Activated CD8-positive, alpha-beta memory T cell treated with anti-CD3 and anti-CD28 coated beads, Interleukin-2, amount 10 ng/mL, durations not matched to agents 7 days and 5 days (primary cell): ENCODE data around the gene TNP1. TPM values are rescaled to one million over a fixed set of nuclear protein-coding genes. Genes with fewer than 3 reads are reported as not detected.

Source experiments
- ATAC-seq: fragments of 150-1000 bp; cut with Tn5 transposase; one replicate; pipeline ENCODE4 v1.10.0; 2021; ENCODE audit warnings: moderate library complexity
- CTCF ChIA-PET: fragments of 350-600 bp; sonication (Branson Sonifier 250); formaldehyde crosslinking; loops from one replicate; lab custom pipeline; 2021; ENCODE audit warnings: antibody characterized with exemption; lab: Charles Lee
- DNase-seq: peaks from one replicate; pipeline ENCODE4 v3.0.0-alpha.2; 2020
- H3K27ac Mint-ChIP-seq: one replicate; pipeline ENCODE4 v1.8.0; 2021; ENCODE audit warnings: mild to moderate bottlenecking, mixed read lengths
- H3K27me3 Mint-ChIP-seq: one replicate; pipeline ENCODE4 v1.8.0; 2021; ENCODE audit warnings: mixed read lengths
- H3K36me3 Mint-ChIP-seq: one replicate; pipeline ENCODE4 v1.8.0; 2021; ENCODE audit warnings: mild to moderate bottlenecking, mixed read lengths
- H3K4me1 Mint-ChIP-seq: one replicate; pipeline ENCODE4 v1.8.0; 2021; ENCODE audit warnings: mixed read lengths
- H3K4me3 Mint-ChIP-seq: one replicate; pipeline ENCODE4 v1.8.0; 2021; ENCODE audit warnings: mild to moderate bottlenecking, moderate library complexity, mixed read lengths
- H3K9me3 Mint-ChIP-seq: one replicate; pipeline ENCODE4 v1.8.0; 2022; ENCODE audit warnings: low read depth, mixed read lengths
- total RNA-seq, 2 experiments: library from RNA; stranded (reverse); gene quantifications; one replicate each; pipeline ENCODE4 v1.2.3, GENCODE V29; 2021

TNP1 gene
- not detected for total RNA-seq

GRCh38 chr2:216859944-216860343 is at the start of gene TNP1:
Gene TNP1, minus strand, starts transcription at chr2:216860064. Its CDS starts 30 bp downstream, at chr2:216860034.
- Mint-ChIP-seq H3K9me3 (no peaks in the 10 kb centered on the region), H3K4me3 (no peak within 1 kb of the TSS), H3K27me3 (peaks cover 17% of the 10 kb centered on the region), H3K36me3 (no peaks in the 10 kb centered on the region), H3K4me1 (peaks cover 28% of the 10 kb centered on the region), H3K27ac (no peak within 1 kb of the TSS)
- no peak for DNase-seq
- ATAC-seq = no peak
- CTCF ChIA-PET = no interaction called here

GRCh38 chr2:216908300-216908699 is 48.4 kb upstream of the TNP1 start:
- ATAC-seq = no peak
- peaks cover 1% of the 10 kb centered on the region for H3K36me3 Mint-ChIP-seq
- no peak overlapping the region for H3K27ac Mint-ChIP-seq
- no peaks in the 10 kb centered on the region for H3K9me3 Mint-ChIP-seq
- no peak overlapping the region for H3K4me3 Mint-ChIP-seq
- no peaks in the 10 kb centered on the region for H3K27me3 Mint-ChIP-seq
- H3K4me1 Mint-ChIP-seq = peaks cover 8% of the 10 kb centered on the region
- no peak for DNase-seq
- CTCF ChIA-PET = no interaction called here

- Mint-ChIP-seq H3K4me3 (no peak overlapping the region), H3K27me3 (no peaks in the 10 kb centered on the region), H3K27ac (no peak overlapping the region), H3K9me3 (peaks cover 3% of the 10 kb centered on the region), H3K36me3 (peaks cover 9% of the 10 kb centered on the region), H3K4me1 (peaks cover 8% of the 10 kb centered on the region)
- CTCF ChIA-PET = no interaction called here
- DNase-seq (no peak), ATAC-seq (no peak)
Measured at GRCh38 chr2:216905649-216906329, 45.9 kb upstream of the TNP1 start.

GRCh38 chr2:216904974-216905373 is 45.1 kb upstream of the TNP1 start:
- H3K27me3 Mint-ChIP-seq = no peaks in the 10 kb centered on the region
- H3K27ac Mint-ChIP-seq = no peak overlapping the region
- peaks cover 3% of the 10 kb centered on the region for H3K9me3 Mint-ChIP-seq
- H3K4me1 Mint-ChIP-seq = peaks cover 8% of the 10 kb centered on the region
- H3K4me3 Mint-ChIP-seq = no peak overlapping the region
- DNase-seq (no peak), ATAC-seq (no peak)
- CTCF ChIA-PET = no interaction called here
- peaks cover 9% of the 10 kb centered on the region for H3K36me3 Mint-ChIP-seq

- Mint-ChIP-seq H3K4me1 (peaks cover 8% of the 10 kb centered on the region), H3K9me3 (peaks cover 3% of the 10 kb centered on the region), H3K27ac (no peak overlapping the region), H3K27me3 (no peaks in the 10 kb centered on the region), H3K4me3 (no peak overlapping the region), H3K36me3 (peaks cover 9% of the 10 kb centered on the region)
- CTCF ChIA-PET = no interaction called here
- DNase-seq = no peak
- no peak for ATAC-seq
Measured at GRCh38 chr2:216904554-216904953, 44.7 kb upstream of the TNP1 start.

GRCh38 chr2:216903470-216903869 is 43.6 kb upstream of the TNP1 start:
- no peak for ATAC-seq
- no peak overlapping the region for H3K27ac Mint-ChIP-seq
- H3K9me3 Mint-ChIP-seq = peaks cover 3% of the 10 kb centered on the region
- no peak for DNase-seq
- H3K36me3 Mint-ChIP-seq = peaks cover 9% of the 10 kb centered on the region
- no peak overlapping the region for H3K4me3 Mint-ChIP-seq
- H3K4me1 Mint-ChIP-seq = peaks cover 8% of the 10 kb centered on the region
- CTCF ChIA-PET = no interaction called here
- no peaks in the 10 kb centered on the region for H3K27me3 Mint-ChIP-seq

- peaks cover 10% of the 10 kb centered on the region for H3K36me3 Mint-ChIP-seq
- ATAC-seq = no peak
- H3K27ac Mint-ChIP-seq = no peak overlapping the region
- H3K27me3 Mint-ChIP-seq = peaks cover 3% of the 10 kb centered on the region
- no peak overlapping the region for H3K4me3 Mint-ChIP-seq
- H3K9me3 Mint-ChIP-seq = peaks cover 3% of the 10 kb centered on the region
- no peak for DNase-seq
- CTCF ChIA-PET = no interaction called here
- peaks cover 12% of the 10 kb centered on the region for H3K4me1 Mint-ChIP-seq
Measured at GRCh38 chr2:216901273-216901672, 41.4 kb upstream of the TNP1 start.

- CTCF ChIA-PET = no interaction called here
- no peak for DNase-seq
- H3K36me3 Mint-ChIP-seq = peaks cover 10% of the 10 kb centered on the region
Measured at GRCh38 chr2:216900406-216900805, 40.5 kb upstream of the TNP1 start.

GRCh38 chr2:216897561-216898203 is 37.8 kb upstream of the TNP1 start:
- ATAC-seq (no peak), DNase-seq (no peak)
- Mint-ChIP-seq H3K27me3 (peaks cover 3% of the 10 kb centered on the region), H3K27ac (no peak overlapping the region), H3K36me3 (peaks cover 5% of the 10 kb centered on the region), H3K9me3 (peaks cover under 1% of the 10 kb centered on the region), H3K4me1 (peaks cover 4% of the 10 kb centered on the region), H3K4me3 (no peak overlapping the region)
- CTCF ChIA-PET = no interaction called here

More at GRCh38 chr2:216900406-216900805, 40.5 kb upstream of the TNP1 start:
- peaks cover 3% of the 10 kb centered on the region for H3K9me3 Mint-ChIP-seq
- no peak overlapping the region for H3K27ac Mint-ChIP-seq
- H3K4me3 Mint-ChIP-seq = no peak overlapping the region
- peaks cover 3% of the 10 kb centered on the region for H3K27me3 Mint-ChIP-seq
- H3K4me1 Mint-ChIP-seq = peaks cover 12% of the 10 kb centered on the region
- ATAC-seq = no peak

GRCh38 chr2:216890138-216890537 is 30.3 kb upstream of the TNP1 start:
- H3K4me1 Mint-ChIP-seq = no peaks in the 10 kb centered on the region
- H3K9me3 Mint-ChIP-seq = peaks cover 2% of the 10 kb centered on the region
- peaks cover 12% of the 10 kb centered on the region for H3K27me3 Mint-ChIP-seq
- H3K4me3 Mint-ChIP-seq = no peak overlapping the region
- H3K36me3 Mint-ChIP-seq = no peaks in the 10 kb centered on the region
- no peak for DNase-seq
- ATAC-seq = no peak
- H3K27ac Mint-ChIP-seq = no peak overlapping the region
- CTCF ChIA-PET = no interaction called here

GRCh38 chr2:216888887-216889622 is 29.2 kb upstream of the TNP1 start:
- H3K36me3 Mint-ChIP-seq = no peaks in the 10 kb centered on the region
- no peak overlapping the region for H3K4me3 Mint-ChIP-seq
- ATAC-seq (no peak), DNase-seq (no peak)
- no peaks in the 10 kb centered on the region for H3K4me1 Mint-ChIP-seq
- CTCF ChIA-PET = no interaction called here
- peaks cover 12% of the 10 kb centered on the region for H3K27me3 Mint-ChIP-seq
- H3K27ac Mint-ChIP-seq = no peak overlapping the region
- peaks cover 2% of the 10 kb centered on the region for H3K9me3 Mint-ChIP-seq

- H3K4me1 Mint-ChIP-seq = no peaks in the 10 kb centered on the region
- ATAC-seq (no peak), DNase-seq (no peak)
- H3K4me3 Mint-ChIP-seq = no peak overlapping the region
- no peaks in the 10 kb centered on the region for H3K36me3 Mint-ChIP-seq
- H3K27ac Mint-ChIP-seq = no peak overlapping the region
- CTCF ChIA-PET = no interaction called here
- H3K9me3 Mint-ChIP-seq = peaks cover 2% of the 10 kb centered on the region
- H3K27me3 Mint-ChIP-seq = peaks cover 12% of the 10 kb centered on the region
Measured at GRCh38 chr2:216888081-216888480, 28.2 kb upstream of the TNP1 start.

- DNase-seq (no peak), ATAC-seq (no peak)
- Mint-ChIP-seq H3K27me3 (peaks cover 12% of the 10 kb centered on the region), H3K27ac (no peak overlapping the region), H3K9me3 (peaks cover 2% of the 10 kb centered on the region), H3K36me3 (no peaks in the 10 kb centered on the region), H3K4me1 (no peaks in the 10 kb centered on the region), H3K4me3 (no peak overlapping the region)
- CTCF ChIA-PET = no interaction called here
Measured at GRCh38 chr2:216887138-216887537, 27.3 kb upstream of the TNP1 start.

- no peak overlapping the region for H3K27ac Mint-ChIP-seq
- no peak overlapping the region for H3K4me3 Mint-ChIP-seq
- peaks cover 2% of the 10 kb centered on the region for H3K9me3 Mint-ChIP-seq
- DNase-seq = no peak
- peaks cover 16% of the 10 kb centered on the region for H3K4me1 Mint-ChIP-seq
- H3K36me3 Mint-ChIP-seq = no peaks in the 10 kb centered on the region
- no peak for ATAC-seq
- no peaks in the 10 kb centered on the region for H3K27me3 Mint-ChIP-seq
- CTCF ChIA-PET = no interaction called here
Measured at GRCh38 chr2:216885117-216885553, 25.3 kb upstream of the TNP1 start.
